ENCODE measurements around the gene RSPH3.
"Not testable (repeated sequence)": the region's sequence is repeated elsewhere in the genome, so short reads cannot be mapped to it uniquely, and the experiment has no call there.

The RSPH3 gene

DNA sequence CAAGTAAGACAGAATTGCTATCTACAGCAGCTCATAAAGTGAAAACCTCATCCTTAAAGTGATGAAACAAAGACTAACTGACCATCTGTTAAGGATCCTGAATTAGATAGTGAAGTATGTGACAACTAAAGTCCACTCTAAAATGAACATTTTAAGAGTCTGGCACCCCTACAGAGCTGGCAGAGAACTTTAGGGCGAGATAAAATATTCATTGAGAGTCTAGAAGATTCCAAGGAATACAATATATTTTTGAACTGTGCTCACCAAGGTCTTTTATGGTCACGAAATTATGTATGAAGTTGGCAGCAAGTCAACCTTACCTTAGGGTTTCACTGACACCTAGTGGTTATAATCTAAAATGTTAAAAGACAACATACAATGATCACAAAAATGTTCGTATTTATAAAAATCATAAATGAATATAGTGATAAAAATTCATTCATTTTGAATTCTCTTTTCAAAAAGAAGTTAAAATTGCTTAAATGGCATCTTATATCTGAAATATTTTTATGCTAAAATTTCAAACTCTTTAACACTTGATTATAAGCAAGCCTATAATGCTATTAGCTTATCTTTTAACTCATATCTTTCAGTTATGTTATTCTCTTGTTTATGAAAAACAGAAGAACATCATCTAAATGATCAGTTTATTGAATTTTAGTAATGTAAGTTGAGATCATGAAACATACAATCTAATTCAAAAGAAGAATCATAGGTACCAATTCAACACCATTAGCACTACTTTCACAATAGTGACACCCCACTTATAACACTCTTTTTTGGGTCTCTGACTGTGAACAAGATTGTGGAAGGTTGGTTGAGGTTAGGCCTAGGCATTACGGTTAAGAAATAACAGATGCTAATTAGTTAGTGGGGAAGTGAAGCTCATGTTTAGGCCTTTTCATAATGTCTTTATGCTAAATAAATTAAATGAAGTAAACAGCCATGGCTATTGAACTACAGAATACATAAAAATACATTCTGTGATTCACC, 27.5 kb downstream of the RSPH3 start:
- peak in 1 of 51 donors; percentile 12 for DNase-seq

DNA sequence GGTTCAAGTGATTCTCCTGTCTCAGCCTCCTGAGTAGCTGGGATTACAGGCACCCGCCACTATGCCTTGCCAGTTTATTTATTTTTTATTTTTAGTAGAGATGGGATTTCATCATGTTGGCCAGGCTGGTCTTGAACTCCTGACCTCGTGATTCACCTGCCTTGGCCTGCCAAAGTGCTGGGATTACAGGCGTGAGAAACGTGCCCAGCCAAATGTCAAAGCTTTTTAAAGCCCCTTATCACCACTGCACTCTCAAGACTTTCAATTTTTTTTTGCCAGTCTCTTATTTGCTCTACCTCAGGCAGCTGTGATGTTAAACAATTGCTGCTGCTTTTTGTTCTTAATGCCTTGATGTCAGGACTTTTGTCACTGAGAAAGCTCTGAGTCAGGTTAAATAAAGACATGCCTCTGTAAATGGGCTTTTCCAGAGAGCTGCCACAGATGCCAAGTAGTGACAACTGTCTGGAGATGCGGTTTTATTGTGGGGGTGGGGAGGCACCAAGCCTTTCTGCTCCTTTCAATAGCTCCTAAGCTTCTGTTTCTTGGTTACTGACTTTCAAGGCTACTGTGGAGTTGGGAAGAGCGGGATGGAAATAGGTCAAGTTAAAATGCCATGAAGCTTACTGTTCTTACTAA, 29.2 kb downstream of the RSPH3 start:
- DNase-seq: peak in 11 of 51 donors; percentile 4 to 27 (median 16)

GRCh38 chr6:158969148-158969547, 30.9 kb downstream of the RSPH3 start:
- no peak for DNase-seq

DNA sequence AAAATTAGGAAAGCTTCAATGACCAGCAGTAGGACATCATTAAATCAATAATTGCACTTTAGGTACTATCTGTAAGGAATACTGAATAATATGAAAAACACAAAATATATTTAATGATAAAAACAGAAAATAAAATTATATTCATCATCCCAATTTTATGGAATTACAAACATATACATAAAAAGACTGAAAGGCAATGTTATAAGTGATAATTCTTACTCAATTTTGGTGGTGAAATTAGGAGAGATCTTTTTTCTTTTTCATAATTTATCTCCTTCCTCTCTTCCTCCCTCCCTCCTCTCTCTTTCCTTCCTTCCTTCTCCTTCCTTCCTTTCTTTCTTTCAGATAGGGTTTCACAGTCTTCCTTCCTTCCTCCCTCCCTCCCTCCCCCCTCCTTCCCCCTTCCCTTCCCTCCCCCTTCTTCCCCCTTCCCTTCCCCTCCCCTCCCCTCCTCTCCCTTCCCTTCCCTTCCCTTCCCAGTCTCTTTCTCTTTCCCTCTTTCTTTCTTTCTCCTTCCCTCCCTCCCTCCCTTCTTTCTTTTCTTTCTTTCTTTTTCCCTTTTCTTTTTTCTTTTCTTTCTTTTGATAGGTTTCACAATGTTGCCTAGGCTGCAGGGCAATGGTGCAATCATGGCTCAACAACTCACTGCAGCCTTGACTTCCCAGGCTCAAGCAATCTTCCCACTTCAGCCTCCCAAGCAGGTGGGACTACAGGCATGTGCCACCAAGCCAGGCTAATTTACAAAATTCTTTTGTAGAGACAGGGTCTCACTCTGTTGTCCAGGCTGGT, 36.8 kb downstream of the RSPH3 start:
- no peak for DNase-seq

DNA sequence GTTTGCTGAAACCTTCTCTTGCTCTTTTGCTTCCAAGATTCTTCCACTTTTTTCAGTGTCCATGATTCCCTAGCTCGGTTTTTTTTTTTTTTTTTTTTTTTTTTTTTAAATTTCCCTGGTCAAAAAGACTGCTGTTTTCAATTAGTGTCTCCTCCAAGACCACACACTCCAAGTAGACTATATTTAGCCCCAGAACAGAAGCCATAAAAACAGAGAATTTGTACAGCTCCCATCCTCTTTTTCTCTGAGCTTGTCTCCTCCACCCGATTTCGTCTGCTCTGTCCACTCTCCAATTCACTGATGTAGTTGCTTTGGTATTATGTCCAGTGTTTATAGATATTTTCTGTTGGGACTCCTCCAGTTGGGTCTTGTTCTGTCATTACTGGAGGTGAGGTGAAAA, 37.6 kb downstream of the RSPH3 start:
- no peak for DNase-seq

DNA sequence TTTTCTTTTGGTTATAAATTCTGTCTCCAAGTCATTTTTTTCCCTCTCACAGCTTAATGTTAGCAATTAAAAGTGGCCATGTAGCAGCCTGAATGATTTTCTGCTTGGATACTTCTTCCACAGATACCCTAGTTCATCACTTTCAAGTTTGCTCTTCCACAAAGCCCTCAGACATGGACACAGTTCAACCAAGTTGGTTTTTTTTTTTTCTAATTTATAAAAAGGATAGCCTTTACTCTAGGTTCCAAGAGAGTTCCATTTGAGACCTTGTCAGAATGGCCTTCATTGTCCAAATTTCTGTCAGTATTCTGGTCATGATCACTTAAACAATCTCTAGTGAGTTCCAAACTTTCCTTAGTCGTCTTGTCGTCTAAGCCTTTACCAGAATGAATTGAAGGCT, 40.0 kb downstream of the RSPH3 start:
- peak in 2 of 51 donors; percentile 13 to 26 for DNase-seq

DNA sequence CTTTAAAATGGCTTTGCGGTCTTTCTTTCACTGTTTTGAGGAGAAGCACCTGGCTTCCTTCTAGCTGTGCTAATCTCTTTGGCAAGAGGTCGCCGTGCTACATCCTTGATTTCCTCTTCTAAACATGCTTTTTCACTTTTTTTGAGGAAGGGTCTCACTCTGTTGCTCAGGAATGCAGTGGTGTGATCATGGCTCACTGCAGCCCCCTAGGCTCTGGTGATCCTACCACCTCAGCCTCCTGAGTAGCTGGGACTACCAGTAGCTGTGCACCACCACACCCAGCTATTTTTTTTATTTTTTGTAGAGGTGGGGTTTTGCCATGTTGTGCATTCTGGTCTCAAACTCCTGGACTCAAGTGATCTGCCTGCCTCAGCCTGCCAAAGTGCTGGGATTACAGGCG, 40.5 kb downstream of the RSPH3 start:
- no peak for DNase-seq

- DNase-seq: no peak
These were observed 41.3 kb downstream of the RSPH3 start for GRCh38 chr6:158958504-158959386.

- DNase-seq: no peak
These were observed 44.7 kb downstream of the RSPH3 start for GRCh38 chr6:158955255-158955654.

GRCh38 chr6:158954753-158955152, 45.2 kb downstream of the RSPH3 start:
- DNase-seq: no peak

DNA sequence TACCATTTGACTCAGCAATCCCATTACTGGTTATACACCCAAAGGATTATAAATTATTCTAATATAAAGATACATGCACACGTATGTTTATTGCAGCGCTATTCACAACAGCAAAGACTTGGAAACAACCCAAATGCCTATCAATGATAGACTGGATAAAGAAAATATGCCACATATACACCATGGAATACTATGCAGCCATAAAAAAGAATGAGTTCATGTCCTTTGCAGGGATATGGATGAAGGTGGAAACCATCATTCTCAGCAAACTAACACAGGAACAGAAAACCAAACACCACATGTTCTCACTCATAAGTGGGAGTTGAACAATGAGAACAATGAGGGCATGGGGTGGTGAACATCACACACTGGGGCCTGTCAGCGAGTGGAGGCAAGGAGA, 48.0 kb downstream of the RSPH3 start:
- not testable (repeated sequence) for DNase-seq

GRCh38 chr6:158951565-158951964, 48.4 kb downstream of the RSPH3 start:
- not testable (repeated sequence) for DNase-seq

GRCh38 chr6:158947284-158947683, 52.7 kb downstream of the RSPH3 start:
- DNase-seq: no peak

DNA sequence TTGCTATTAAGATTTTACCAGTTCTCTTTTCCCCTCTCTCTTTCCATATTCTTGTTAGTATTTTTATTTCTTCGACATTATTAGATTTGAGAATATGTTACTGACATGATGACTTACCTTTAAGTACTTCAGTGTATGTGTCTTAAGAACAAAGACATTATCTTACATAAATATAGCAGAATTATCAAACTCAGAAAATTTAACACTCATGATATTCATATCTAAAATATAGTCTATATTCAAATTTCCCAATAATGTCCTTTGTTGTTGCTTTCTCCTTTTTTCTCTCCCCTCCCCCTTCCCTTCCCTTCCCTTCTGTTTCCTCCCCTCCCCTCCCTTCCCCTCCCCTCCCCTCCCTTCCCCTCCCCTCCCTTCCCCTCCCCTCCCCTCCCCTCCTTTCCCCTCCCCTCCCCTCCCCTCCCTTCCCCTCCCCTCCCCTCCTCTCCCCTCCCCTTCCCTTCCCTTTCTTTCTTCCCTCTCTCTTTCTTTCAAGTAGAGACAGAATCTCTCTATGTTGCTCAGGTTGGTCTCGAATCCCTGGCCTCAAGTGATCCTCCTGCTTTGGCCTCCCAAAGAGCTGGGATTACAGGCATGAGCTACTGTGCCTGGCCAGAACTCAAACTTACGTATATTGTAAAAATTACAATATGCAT, 56.5 kb downstream of the RSPH3 start:
- DNase-seq: no peak

- no peak for DNase-seq
These were observed 57.7 kb downstream of the RSPH3 start for GRCh38 chr6:158942349-158942748.

- DNase-seq: no peak
These were observed 58.8 kb downstream of the RSPH3 start for GRCh38 chr6:158941246-158941645.

DNA sequence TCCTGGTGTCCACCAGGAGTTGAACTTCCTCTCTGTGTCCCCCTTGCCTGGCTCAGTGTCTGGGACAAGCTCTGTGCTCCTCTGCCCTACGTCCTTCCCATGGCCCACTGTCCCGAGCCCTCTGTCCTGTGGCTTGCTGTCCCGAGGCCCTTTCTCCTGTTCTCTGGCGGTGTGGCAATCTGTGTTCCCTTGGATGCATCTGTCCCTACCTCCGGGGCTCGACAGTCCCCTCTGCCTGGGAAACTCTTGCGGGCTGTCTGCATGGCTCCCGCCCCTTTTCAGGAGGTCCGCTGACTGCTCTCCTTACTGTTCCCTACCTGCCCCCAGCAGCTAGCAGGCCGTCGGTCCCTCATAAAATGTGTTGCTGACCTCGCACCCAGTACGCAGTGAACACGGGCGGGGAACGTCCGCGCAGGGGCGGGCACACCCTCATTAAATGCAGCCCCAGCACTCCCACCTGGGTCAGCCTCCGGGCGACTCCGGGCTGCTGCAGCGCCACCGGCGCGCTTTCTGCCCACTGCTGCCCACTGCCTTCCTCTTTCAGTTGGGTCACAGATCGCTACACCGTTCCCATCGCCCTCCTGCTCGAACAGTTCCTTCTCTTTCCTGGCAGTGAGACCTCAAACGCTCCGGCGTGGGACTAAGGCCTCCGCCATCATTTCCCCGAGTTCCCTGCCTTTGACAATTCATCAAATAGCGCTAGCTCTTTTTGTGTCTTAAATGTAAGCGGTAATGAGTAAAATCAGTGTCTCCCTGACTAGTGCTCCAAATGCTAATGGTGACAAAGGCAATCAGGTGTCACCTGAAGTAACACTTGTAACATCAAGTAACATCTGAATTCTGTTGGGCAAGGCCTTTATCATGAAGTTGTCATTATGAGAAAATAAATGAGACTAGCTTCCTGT, 60.5 kb downstream of the RSPH3 start:
- DNase-seq: no peak

DNA sequence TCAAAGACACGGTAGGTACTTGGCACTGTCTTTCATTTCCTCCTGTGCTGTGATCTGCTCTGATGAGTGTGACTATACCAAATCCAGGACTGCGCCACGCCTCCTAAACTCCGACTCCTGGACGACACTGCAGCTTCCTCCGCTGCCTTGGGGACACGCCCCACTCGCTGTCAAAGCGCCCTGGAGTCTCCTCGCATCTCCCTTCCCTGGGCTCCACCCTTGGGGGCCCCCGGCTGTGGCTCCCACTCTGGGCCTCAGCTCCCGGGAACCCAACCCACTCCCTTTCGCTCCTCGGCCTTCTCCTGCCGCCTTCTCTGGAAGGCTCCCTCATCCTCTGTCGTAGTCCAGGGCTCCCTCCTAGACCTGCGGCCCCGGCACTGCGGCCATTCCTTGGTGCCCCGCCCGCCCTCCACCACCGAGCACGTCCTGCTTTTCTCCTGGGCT, 61.2 kb downstream of the RSPH3 start:
- DNase-seq: no peak

DNA sequence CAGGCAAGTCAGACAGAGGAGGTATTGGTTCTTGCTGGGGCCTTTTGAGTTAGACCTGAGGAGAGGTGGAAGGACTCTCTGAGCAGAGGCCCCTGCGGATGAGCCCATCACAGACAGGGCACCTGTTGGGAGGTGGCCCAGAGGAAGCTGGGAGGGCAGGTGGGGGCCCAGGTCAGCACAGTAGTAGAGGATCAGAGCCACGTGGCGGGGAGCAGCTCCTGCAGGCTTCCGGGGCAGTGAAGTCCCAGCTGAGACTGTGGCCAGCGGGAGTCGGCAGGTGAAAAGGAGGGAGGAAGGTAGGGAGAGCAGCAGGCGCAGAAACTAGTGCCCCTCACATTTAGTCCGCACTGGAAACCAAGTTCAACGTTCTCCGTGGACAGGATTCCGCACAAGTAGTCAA, 61.8 kb downstream of the RSPH3 start:
- DNase-seq: no peak

Measured in hypothalamus (tissue), 51 donors.